GM12878 (cell line): Measurements from ENCODE around the gene VPS54. TPM values are rescaled to one million over a fixed set of nuclear protein-coding genes. Genes with fewer than 3 reads are reported as not detected.
A peak's percentile ranks its signal among the peaks of the same experiment; 100 is the strongest.

ENCODE experiments used
- ATAC-seq: fragments of 200-7000 bp; cut with Tn5 transposase; 3 replicates; pipeline ENCODE4 v1.9.1; 2020; ENCODE audit warnings: mild to moderate bottlenecking, moderate library complexity
- BruUV-seq: library from RNA; stranded (reverse); fragments of 400-500 nt; replicated peaks from 2 replicates; lab custom pipeline; 2021; lab: Mats Ljungman, UMichigan
- CTCF ChIA-PET: fragments of 300-600 bp; sonication (Branson Sonifier 250); formaldehyde crosslinking; extraction: SDS; loops from one replicate; lab custom pipeline; 2021; ENCODE audit warnings: inconsistent platforms; lab: Yijun Ruan, JAX
- POLR2A ChIA-PET: fragments of 350-600 bp; formaldehyde crosslinking; extraction: SDS; loops from one replicate; lab custom pipeline; 2021; ENCODE audit warnings: inconsistent platforms; lab: Charles Lee
- RAD21 ChIA-PET: fragments of 300-600 bp; sonication (Branson Sonifier 250); formaldehyde crosslinking; loops from one replicate; lab custom pipeline; 2023; ENCODE audit warnings: antibody characterized with exemption; ENCODE audit not compliant: unreplicated experiment; lab: Charles Lee
- SMC1A ChIA-PET: fragments of 300-600 bp; sonication (Branson Sonifier 250); formaldehyde crosslinking; loops from one replicate; lab custom pipeline; 2023; ENCODE audit not compliant: unreplicated experiment, uncharacterized antibody; lab: Charles Lee
- DNase-seq: peaks from one replicate; pipeline ENCODE4 v3.0.0-alpha.2; 2011; ENCODE audit warnings: low read depth, low spot score
- FAIRE-seq: peaks from 3 replicates; lab custom pipeline; 2011; peaks lifted over from hg19 to GRCh38; lab: Jason Lieb, UNC
- H2AFZ ChIP-seq: 2 replicates; pipeline ENCODE4 v1.6.0; 2011; ENCODE audit warnings: low read depth, low read length, control low read depth; ENCODE audit not compliant: control insufficient read depth
- H3K27ac ChIP-seq: 2 replicates; pipeline ENCODE4 v1.5.1; 2011; ENCODE audit warnings: control low read depth; ENCODE audit not compliant: control insufficient read depth, insufficient read depth
- H3K27me3 ChIP-seq, 2 experiments: replicated peaks in 1 of 2; 2 replicates each; pipeline versions ENCODE4 v1.6.0 to v1.6.1; 2011; ENCODE audit warnings: low read length in 1 of 2; ENCODE audit not compliant: control insufficient read depth in 2 of 2, insufficient read depth in 2 of 2
- H3K36me3 ChIP-seq, 2 experiments: 2 replicates each; pipeline ENCODE4 v1.5.1; 2011; ENCODE audit warnings: low read length in 1 of 2; ENCODE audit not compliant: control insufficient read depth in 2 of 2, insufficient read depth in 2 of 2
- H3K4me1 ChIP-seq: 2 replicates; pipeline ENCODE4 v1.6.1; 2011; ENCODE audit warnings: mild to moderate bottlenecking, low read length, moderate library complexity, mixed read lengths; ENCODE audit not compliant: control insufficient read depth, insufficient read depth
- H3K4me2 ChIP-seq: 2 replicates; pipeline ENCODE4 v1.6.0; 2011; ENCODE audit warnings: control low read depth; ENCODE audit not compliant: control insufficient read depth, insufficient read depth
- H3K4me3 ChIP-seq: fragments of 200-600 bp; sonication (generic); 2 replicates; pipeline ENCODE4 v1.5.1; 2016
- H3K79me2 ChIP-seq: 2 replicates; pipeline ENCODE4 v1.6.0; 2011; ENCODE audit warnings: low read length; ENCODE audit not compliant: control insufficient read depth, insufficient read depth
- H3K9ac ChIP-seq: 2 replicates; pipeline ENCODE4 v1.8.0; 2011; ENCODE audit warnings: low read length, control low read depth, mixed read lengths; ENCODE audit not compliant: control insufficient read depth, insufficient read depth
- H3K9me3 ChIP-seq: replicated peaks from 3 replicates; pipeline ENCODE4 v1.5.1; 2011; ENCODE audit warnings: mild to moderate bottlenecking, low read length; ENCODE audit not compliant: control insufficient read depth, insufficient read depth
- H4K20me1 ChIP-seq: 2 replicates; pipeline ENCODE4 v1.6.0; 2011; ENCODE audit not compliant: control insufficient read depth, insufficient read depth
- HDAC6 ChIP-seq: fragments of 200-600 bp; sonication (generic); IDR thresholded peaks from one replicate; pipeline ENCODE4 v1.8.0; 2017; ENCODE audit warnings: antibody characterized with exemption; ENCODE audit not compliant: unreplicated experiment
- KLF5 ChIP-seq: fragments of 450-650 bp; IDR thresholded peaks from 2 replicates; pipeline ENCODE4 v1.6.1; 2014; ENCODE audit warnings: mild to moderate bottlenecking; ENCODE audit not compliant: partially characterized antibody
- PAX5 ChIP-seq: IDR thresholded peaks from 2 replicates; pipeline ENCODE4 v1.6.1; 2011; ENCODE audit warnings: low read depth, low read length, borderline replicate concordance
- WGBS: methylation state at CpG from one replicate; pipeline ENCODE4 v1.1.6; 2016; ENCODE audit warnings: low lambda C conversion rate; ENCODE audit not compliant: insufficient replicate concordance, insufficient coverage; ENCODE audit errors: missing lambda C conversion rate; 5-methylcytosine and 5-hydroxymethylcytosine counted together
- in situ Hi-C: fragments of 300-500 bp; cut with MboI; formaldehyde crosslinking; loops from 9 replicates; pipeline ENCODE4 v1.14.3; 2018; ENCODE audit warnings: mixed read lengths
- intact Hi-C: fragments of 100-400 bp; cut with micrococcal nuclease; formaldehyde crosslinking; loops from one replicate; pipeline ENCODE4 v1.14.2; 2022; ENCODE audit not compliant: unreplicated experiment
- polyA plus RNA-seq, 11 experiments: library from polyadenylated mRNA; depleted of rRNA in 4 of 11; unstranded in 6 of 11; stranded (reverse) in 5 of 11; fragments of >200 nt; fragmentation: Nextera tagmentation in 4 of 11; fragmentation: Illumina TruSeq in 1 of 11; extraction: Ambion mirVana in 4 of 11; extraction: Trizol in 1 of 11; gene quantifications; 1 replicate in 1 of 11; 2 replicates in 10 of 11; pipeline versions ENCODE4 v1.2.1 to v1.2.3, GENCODE V29; 2011 to 2016; ENCODE audit warnings: inconsistent platforms in 2 of 11, missing spikeins in 2 of 11, low read depth in 1 of 11
- total RNA-seq, 4 experiments: library from RNA; depleted of rRNA in 3 of 4; stranded (reverse); fragments of >200 nt in 3 of 4; fragmentation: Illumina TruSeq in 1 of 4; extraction: Trizol in 1 of 4; gene quantifications; 2 replicates each; pipeline versions ENCODE4 v1.2.1 to v1.2.3, GENCODE V29; 2013 to 2021
- TF ChIP-seq, protein P1 (sequence below), 3 experiments: IDR thresholded peaks in 2 of 3; conservative IDR thresholded peaks in 1 of 3; 2 replicates each; pipeline ENCODE4 v1.5.1; 2011; ENCODE audit warnings: low read depth in 3 of 3, low read length in 3 of 3, mild to moderate bottlenecking in 3 of 3, control low read depth in 2 of 3, moderate library complexity in 2 of 3, inconsistent platforms in 1 of 3, mixed read lengths in 1 of 3; ENCODE audit not compliant: control insufficient read depth in 2 of 3, insufficient read depth in 1 of 3; ENCODE audit errors: extremely low read depth in 1 of 3

Gene VPS54
- total and polyA plus RNA-seq, 10 of the 15 experiments (the other 5 are each of a cell fraction or from before 2014, with no cell fraction given), result 1.6 to 16.2 (median 9.3) TPM

DNA sequence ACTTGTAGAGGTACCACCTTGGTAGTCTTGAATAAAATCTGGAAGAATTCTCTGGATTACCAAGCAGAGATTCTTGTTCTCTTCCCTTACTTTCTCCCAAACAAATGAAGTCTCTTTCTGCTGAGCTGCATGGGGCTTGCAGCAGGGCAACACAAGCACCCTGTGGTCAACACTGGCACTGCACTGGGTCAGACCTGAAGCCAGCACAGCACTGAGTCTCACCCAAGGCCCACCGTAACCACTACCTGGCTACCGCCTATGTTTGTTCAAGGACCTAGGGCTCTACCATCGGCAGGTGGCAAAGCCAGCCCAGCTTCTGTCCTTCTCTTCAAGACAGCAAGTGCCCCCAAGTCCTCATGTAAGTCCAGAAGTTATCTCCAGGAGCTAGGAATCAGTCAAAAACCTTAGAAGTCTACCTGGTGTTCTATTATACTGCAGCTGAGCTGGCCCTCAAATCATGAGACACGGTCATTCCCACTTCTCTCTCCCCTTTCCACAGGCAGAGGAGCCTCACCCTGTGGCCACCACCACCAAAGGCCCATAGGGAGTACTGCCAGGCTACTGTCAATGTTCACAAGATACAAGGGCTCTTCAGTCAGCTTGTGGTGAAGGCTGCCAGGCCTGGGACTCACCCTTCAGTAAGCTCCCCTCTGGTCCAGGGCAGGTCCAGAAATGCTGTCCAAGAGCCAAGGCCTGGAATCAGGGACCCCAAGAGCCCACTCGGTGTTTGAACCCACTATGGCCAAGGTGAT, 18.4 kb downstream of the VPS54 start:
- 96% methylated on average over 5 of the region's 5 CpGs for WGBS

More for the DNA sequence above, 18.4 kb downstream of the VPS54 start:
- no peak overlapping the region for H3K9ac ChIP-seq
- no peak overlapping the region for H3K27ac ChIP-seq
- intact Hi-C loops, result no loop called here
- SMC1A ChIA-PET, result interaction anchor here (0.6 kb wide), 1 partner anchor 159 kb away, joined by 3 read pairs; no protein-coding TSS in a partner anchor
- POLR2A ChIA-PET, result no interaction called here
- DNase-seq, result no peak
- RAD21 ChIA-PET, result no interaction called here
- H3K79me2 ChIP-seq, result peaks cover 1% of the 10 kb centered on the region; the same call in 1 of the 2 replicates
- peaks cover 1 to 8% of the 10 kb centered on the region in 2 experiments; a peak in 2 of 4 replicates for H3K36me3 ChIP-seq
- TF ChIP-seq PAX5 (no peak), HDAC6 (no peak), KLF5 (no peak)
- TF ChIP-seq, protein P1, sequence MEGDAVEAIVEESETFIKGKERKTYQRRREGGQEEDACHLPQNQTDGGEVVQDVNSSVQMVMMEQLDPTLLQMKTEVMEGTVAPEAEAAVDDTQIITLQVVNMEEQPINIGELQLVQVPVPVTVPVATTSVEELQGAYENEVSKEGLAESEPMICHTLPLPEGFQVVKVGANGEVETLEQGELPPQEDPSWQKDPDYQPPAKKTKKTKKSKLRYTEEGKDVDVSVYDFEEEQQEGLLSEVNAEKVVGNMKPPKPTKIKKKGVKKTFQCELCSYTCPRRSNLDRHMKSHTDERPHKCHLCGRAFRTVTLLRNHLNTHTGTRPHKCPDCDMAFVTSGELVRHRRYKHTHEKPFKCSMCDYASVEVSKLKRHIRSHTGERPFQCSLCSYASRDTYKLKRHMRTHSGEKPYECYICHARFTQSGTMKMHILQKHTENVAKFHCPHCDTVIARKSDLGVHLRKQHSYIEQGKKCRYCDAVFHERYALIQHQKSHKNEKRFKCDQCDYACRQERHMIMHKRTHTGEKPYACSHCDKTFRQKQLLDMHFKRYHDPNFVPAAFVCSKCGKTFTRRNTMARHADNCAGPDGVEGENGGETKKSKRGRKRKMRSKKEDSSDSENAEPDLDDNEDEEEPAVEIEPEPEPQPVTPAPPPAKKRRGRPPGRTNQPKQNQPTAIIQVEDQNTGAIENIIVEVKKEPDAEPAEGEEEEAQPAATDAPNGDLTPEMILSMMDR (IDR thresholded peaks at IDR 0.05 in 2 of 3, conservative IDR thresholded peaks at IDR 0.05 in 1 of 3; ENCODE audit: control insufficient read depth in 2 of 3, extremely low read depth in 1 of 3, insufficient read depth in 1 of 3, low read depth in 3 of 3, low read length in 3 of 3), result 0 out of 6 replicates have a peak, but pooled peaks of 1 of the 3 experiments have one; percentile 10
- no peak overlapping the region for H3K4me2 ChIP-seq
- CTCF ChIA-PET, result no interaction called here
- H3K27me3 ChIP-seq, result no peaks in the 10 kb centered on the region
- ATAC-seq, result peak; percentile 52; the same call in 1 of the 3 replicates
- H3K4me1 ChIP-seq, result no peaks in the 10 kb centered on the region
- no TSS peak for BruUV-seq
- no peak overlapping the region for H2AFZ ChIP-seq
- FAIRE-seq, result no peak
- no peaks in the 10 kb centered on the region for H4K20me1 ChIP-seq
- no peak overlapping the region for H3K4me3 ChIP-seq
- H3K9me3 ChIP-seq, result peaks cover 2% of the 10 kb centered on the region; the same call in 1 of the 3 replicates
- in situ Hi-C loops, result no loop called here
